Myocyte (in vitro differentiated cells): ENCODE measurements around the gene CADM1. TPM values are rescaled to one million over a fixed set of nuclear protein-coding genes. Genes with fewer than 3 reads are reported as not detected.

ENCODE experiments used
- DNase-seq: peaks from one replicate; pipeline ENCODE4 v3.0.0-alpha.2; 2012; ENCODE audit warnings: low read depth
- total RNA-seq: library from RNA; depleted of rRNA; stranded (reverse); fragments of >200 nt; gene quantifications from 2 replicates; pipeline ENCODE4 v1.2.3, GENCODE V29; 2014

Gene CADM1
- total RNA-seq, 1 donor from 2014 or later = 2.9 TPM

- DNase-seq = no peak
These were observed 96.7 kb downstream of the CADM1 start for GRCh38 chr11:115407496-115407895.

- DNase-seq = no peak
These were observed 97.8 kb downstream of the CADM1 start for GRCh38 chr11:115406404-115406803.

GRCh38 chr11:115398333-115399080 lies 105.7 kb downstream of the CADM1 start:
- no peak for DNase-seq

GRCh38 chr11:115396533-115396932 lies 107.7 kb downstream of the CADM1 start:
- no peak for DNase-seq

GRCh38 chr11:115393950-115394349 lies 110.3 kb downstream of the CADM1 start:
- DNase-seq = no peak

GRCh38 chr11:115391598-115391997 lies 112.6 kb downstream of the CADM1 start:
- DNase-seq = no peak

- no peak for DNase-seq
These were observed 113.1 kb downstream of the CADM1 start for GRCh38 chr11:115391160-115391559.

GRCh38 chr11:115390441-115390840 lies 113.8 kb downstream of the CADM1 start:
- no peak for DNase-seq

GRCh38 chr11:115389790-115390189 lies 114.4 kb downstream of the CADM1 start:
- DNase-seq = no peak

- peak; percentile 7 for DNase-seq
These were observed 119.0 kb downstream of the CADM1 start for GRCh38 chr11:115385226-115385625.

GRCh38 chr11:115384236-115384635 lies 120.0 kb downstream of the CADM1 start:
- no peak for DNase-seq

- DNase-seq = no peak
These were observed 120.8 kb downstream of the CADM1 start for GRCh38 chr11:115383431-115383830.

GRCh38 chr11:115379528-115379927 lies 124.7 kb downstream of the CADM1 start:
- no peak for DNase-seq

GRCh38 chr11:115378557-115378956 lies 125.7 kb downstream of the CADM1 start:
- no peak for DNase-seq

GRCh38 chr11:115377882-115378296 lies 126.3 kb downstream of the CADM1 start:
- DNase-seq = no peak

GRCh38 chr11:115368616-115369015 lies 135.6 kb downstream of the CADM1 start:
- no peak for DNase-seq

- DNase-seq = no peak
These were observed 137.4 kb downstream of the CADM1 start for GRCh38 chr11:115366826-115367225.

GRCh38 chr11:115365907-115366306 lies 138.3 kb downstream of the CADM1 start:
- DNase-seq = no peak

GRCh38 chr11:115364896-115365295 lies 139.3 kb downstream of the CADM1 start:
- DNase-seq = no peak

- DNase-seq = no peak
These were observed 140.3 kb downstream of the CADM1 start for GRCh38 chr11:115363921-115364320.

- DNase-seq = no peak
These were observed 140.8 kb downstream of the CADM1 start for GRCh38 chr11:115363426-115363825.

GRCh38 chr11:115362997-115363396 lies 141.2 kb downstream of the CADM1 start:
- no peak for DNase-seq

GRCh38 chr11:115361025-115361424 lies 143.2 kb downstream of the CADM1 start:
- no peak for DNase-seq
